NCI-H82 treated with DMSO at 0.1 percent for 48 hours (cell line): ENCODE measurements around the gene SLC35F5.
"Not testable (repeated sequence)": the region's sequence is repeated elsewhere in the genome, so short reads cannot be mapped to it uniquely, and the experiment has no call there.

Source experiments
- DNase-seq: peaks from one replicate; lab custom pipeline; 2025; ENCODE audit not compliant: unreplicated experiment; lab: John Stamatoyannopoulos, UW

Gene SLC35F5

DNA sequence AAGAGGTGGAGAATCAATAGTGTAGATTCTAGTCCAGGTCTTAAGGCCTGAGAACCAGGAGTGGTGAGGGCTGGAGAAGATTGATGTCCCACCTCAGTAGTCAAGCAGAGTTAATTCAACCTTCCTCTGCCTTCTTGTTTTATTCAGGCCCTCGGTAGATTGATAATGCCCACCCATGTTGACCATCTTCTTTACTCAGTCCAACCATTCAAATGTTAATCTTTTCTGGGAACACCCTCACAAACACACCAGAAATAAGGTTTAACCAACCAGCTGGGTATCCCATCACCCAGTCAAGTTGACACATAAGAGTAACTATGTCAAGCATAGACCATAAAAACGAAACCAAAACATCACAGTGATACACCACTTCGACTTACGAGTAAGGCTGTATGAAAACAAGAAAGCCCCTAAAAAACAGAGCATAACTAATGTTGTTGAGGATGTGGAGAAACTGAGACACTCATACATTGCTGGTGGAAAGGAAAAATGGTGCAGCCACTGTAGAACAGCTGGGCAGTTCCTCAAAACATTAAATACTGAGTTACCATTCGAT is 57.5 kb downstream of the SLC35F5 start:
- DNase-seq: no peak

DNA sequence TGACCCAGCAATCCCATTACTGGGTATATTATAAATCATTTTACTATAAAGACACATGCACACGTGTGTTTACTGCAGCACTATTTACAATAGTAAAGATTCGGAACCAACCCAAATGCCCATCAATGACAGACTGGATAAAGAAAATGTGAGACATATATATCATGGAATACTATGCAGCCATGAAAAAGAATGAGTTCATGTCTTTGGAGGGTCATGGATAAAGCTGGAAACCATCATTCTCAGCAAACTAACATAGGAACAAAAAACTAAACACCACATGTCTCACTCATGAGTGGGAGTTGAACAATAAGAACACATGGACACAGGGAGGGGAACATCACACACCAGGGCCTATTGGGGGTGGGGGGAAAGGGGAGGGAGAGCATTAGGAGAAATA is 58.2 kb downstream of the SLC35F5 start:
- not testable (repeated sequence) for DNase-seq

DNA sequence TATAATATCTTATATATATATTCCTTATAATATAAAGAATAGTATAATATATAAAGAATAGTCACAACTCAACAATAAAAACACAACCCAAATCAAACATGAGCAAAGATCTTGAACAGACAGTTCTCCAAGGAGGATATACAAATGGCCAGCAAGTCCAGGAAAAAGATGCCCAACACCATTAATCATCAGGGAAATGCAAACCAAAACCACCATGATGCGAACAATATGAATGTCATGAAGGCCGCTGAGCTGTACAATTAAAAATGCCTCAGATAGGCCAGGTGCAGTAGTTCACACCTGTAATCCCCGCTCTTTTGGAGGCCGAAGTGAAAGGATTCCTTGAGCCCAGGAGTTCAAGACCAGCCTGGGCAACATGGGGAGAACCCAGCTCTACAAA is 58.9 kb downstream of the SLC35F5 start:
- no peak for DNase-seq

DNA sequence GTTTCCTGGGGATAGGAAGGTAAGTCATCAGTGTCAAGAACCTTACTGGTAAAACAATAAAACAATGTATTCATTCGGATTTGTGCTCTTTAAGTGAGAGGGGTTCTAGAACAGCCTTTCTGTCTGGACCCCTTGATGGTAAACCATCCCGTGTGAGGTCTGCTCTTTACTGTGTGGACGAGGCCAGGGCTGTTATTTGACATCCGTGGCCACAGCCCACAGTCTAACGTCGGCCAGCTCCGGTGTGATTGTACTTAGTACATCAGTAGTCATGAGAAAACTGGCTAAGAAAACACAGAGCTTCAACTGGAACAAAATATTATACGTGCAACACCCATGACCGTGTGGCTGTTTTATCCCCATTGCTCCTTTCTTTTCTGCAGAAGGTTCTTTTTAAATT is 62.0 kb downstream of the SLC35F5 start:
- DNase-seq: no peak

- DNase-seq: no peak
Observed at GRCh38 chr2:113692698-113693428, 63.6 kb downstream of the SLC35F5 start.

GRCh38 chr2:113690871-113691270 is 65.6 kb downstream of the SLC35F5 start:
- not testable (repeated sequence) for DNase-seq

DNA sequence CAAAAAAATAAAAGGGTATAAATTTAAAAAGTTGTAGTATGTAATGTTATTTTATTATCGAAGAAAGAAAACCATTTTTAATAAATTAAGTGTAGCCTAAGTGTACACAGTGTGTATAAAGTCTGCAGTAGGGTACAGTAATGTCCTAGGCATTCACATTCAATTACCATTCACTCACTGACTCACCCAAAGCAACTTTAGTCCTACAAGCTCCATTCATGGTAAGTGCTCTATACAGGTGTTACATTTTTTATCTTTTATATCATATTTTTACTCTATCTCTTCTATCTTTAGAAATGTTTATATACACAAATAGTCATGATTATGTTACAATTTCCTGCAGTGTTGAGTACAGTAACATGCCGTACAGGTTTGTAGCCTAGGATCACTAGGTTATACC is 69.9 kb downstream of the SLC35F5 start:
- DNase-seq: no peak

GRCh38 chr2:113685471-113685870 is 71.0 kb downstream of the SLC35F5 start:
- no peak for DNase-seq

DNA sequence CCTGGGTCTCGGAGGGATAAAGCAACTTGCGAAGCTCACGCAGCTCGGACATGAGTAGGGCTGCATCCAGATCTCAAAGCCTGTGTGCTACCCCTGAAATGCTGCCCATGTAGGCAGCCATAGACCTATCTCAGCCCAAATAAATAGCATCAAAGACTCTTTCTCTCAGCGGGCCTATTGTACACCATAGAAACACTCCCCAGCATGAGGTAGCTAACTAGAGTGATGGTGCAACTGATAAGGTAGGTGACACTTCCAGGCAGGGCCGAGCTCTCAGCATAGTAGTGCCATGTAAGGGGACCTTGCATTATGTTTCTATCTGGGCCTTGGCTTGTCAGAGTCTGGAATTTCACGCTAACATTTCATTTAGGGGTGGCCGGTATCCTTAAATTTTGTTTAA is 77.0 kb downstream of the SLC35F5 start:
- DNase-seq: no peak

GRCh38 chr2:113677330-113677729 is 79.1 kb downstream of the SLC35F5 start:
- no peak for DNase-seq

GRCh38 chr2:113676623-113677266 is 79.7 kb downstream of the SLC35F5 start:
- DNase-seq: no peak

DNA sequence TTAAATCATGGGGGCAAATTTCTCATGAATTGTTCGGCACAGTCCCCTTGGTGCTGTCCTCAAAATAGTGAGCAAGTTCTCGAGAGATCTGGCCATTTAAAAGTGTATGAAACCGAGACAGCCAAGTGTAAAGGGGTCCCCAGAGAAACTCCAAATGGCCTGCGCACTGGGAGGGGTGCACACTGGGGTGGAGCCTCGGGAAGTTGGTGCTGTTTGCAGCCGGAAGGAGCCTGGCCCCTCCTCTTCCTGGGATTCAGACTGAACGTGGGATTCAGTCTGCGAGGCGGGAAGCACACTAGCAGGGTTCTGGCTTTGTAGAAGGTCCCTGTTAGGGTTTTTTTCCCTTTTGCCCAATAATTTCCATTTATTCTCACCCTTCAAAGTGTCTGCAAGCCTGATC is 80.6 kb downstream of the SLC35F5 start:
- DNase-seq: no peak

DNA sequence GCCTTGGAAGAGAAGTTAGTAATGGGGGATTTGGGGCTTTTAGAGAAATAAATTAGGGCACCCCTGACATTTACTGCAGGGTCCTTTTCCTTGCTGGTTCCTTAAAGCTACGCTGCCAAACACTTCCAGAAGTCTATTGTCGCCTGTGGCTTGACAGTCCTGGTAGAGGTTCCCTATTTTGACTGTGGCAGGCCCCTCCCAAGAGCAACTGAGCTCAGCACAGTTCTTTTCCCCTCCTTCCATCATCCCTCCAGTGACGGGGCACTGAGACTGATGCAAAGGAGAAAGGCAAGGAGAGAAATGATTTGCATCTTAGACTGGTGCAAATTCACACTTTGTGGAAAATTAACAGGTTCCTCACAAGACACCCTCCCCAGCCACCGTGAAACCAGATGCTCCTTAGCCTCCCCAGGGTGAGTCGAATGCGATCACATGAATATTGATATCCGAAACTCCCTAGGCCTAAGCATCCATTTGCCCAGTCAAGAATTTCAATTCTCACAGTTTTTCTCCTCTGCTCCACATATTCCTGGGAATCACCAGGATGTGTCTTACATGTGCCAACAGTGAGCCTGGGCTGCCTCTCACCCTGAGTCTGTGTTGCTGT is 84.0 kb downstream of the SLC35F5 start:
- no peak for DNase-seq

DNA sequence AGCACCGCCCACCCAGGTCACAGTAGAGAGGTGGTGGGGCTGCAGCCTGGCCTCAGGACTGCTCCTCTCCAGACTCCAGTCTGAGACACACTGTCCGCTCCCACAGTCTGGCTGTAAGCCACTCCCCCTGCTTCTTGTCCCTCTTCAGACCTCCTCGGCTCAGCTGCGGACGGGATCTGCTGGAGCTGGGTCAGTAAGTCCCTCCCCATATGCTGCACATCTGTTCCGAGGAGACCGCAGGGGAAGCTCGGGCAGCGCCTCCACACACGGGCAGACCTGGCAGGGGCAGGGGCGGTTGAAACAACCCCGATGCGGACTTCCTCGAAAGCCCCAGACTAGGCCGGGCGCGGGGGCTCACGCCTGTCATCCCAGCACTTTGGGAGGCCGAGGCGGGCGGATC is 87.4 kb downstream of the SLC35F5 start:
- peak; percentile 80 for DNase-seq

DNA sequence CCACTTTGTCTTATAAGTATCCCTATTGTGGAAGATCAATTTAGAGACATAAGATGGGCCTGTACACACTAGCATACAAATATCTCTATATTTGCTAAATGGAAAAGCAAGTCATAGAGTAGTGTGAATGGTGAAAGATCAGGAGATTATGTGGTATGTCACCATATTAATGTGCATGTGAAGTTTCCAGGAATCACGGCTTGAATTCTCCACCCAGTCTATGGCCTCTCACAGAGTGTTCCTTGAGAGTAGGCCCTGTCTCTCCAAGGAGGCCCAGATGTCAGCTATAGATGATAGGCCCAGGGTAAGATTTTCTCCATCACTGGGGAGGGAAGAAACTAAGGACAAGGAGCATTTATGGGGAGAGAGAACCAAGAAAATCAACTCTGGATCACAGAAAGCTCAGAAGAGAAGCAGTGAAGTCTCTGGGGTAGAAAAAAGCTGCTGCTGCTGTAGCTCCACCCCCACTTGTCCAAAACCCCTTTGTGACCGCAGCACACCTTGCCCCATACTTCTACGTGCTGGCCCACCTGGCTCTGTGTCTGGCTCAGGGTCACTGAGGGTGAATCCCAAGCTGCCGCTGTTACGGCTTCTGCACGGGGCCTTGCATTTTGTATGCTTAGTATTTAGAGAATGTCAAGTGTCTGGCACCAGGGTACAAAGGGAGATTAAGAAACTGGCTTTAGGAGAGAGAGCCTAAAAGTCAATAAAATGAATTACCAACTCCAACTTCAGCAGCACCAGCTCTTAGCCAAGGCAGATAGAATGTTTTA is 91.5 kb downstream of the SLC35F5 start:
- DNase-seq: not testable (repeated sequence)

- DNase-seq: not testable (repeated sequence)
Observed at GRCh38 chr2:113663285-113664060, 93.0 kb downstream of the SLC35F5 start.
